AG08396 (cell line): ENCODE data around the gene SMARCD3.

Experiments
- DNase-seq: peaks from one replicate; pipeline ENCODE4 v3.0.0; 2012; ENCODE audit warnings: low spot score, mixed read lengths

Gene SMARCD3

DNA sequence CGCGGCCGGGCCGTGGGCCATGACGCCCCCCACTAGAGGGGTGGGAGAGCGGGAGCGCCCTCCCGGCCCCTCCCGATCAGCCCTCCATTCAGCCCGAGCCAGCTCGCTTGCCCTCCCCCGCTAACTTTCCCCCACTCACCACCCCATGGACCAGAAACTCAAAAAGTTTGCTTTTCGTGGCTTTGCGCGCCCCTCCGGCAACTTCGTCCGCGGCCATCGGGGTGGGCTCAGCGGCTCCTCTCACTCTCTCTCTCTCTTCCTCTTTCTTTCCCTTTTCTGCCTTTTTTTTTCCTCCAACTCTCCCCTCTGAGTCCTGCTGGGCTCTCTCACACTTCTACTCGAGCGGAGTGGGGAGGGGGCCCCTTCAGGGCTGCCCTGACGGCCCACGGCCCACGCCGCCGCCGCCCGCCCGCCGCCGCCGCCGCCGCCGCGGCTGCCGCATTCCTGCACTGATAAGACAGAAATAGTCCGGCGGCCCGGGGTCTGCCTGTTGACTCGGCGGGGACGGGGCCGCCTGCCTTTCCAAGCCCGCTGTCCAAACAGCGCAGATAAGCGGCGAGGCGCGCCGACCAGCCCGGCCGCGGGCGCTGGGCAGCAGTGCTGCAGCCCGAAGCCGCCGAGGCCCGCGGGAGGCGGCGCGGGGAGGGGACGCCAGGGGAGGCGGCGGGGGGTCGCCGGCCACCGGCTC is at the start of gene SMARCD3:
SMARCD3 (minus strand) TSS at position 349 of the 688 bp plus-strand sequence; CDS start at position 217, 132 bp downstream.
- DNase-seq: peak; percentile 77

DNA sequence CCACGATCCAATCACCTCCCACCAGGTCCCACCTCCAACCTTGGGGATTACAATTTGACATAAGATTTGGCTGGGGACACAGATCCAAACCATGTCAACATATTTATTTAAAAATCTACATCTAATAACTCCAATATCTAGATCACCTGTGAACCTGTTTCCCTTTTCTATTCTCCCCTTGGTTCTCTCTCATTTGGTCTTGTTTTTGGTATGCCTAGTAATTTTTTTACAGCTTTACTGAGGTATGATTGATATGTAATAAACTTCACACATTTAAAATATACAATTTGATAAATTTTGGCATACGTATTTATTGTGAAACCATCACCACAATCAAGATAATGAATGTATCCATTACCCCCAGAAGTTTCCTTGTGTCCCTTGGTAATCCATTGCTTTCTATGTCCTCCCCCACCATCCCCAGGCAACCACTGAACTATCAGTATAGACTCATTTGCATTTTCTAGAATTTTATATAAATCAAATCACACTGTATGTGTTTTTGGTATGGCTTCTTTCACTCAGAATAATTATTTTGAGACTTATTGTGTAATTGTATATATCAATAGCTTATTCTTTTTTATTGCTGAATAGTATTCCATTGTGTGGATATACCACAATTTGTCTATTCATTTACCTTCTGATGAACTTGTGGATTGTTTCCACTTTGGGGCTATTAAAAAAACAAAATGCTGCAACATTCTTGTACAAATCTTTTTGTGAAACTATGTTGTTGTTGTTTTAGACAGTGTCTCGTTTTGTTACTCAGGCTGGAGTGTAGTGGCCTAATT is 47.9 kb upstream of the SMARCD3 start:
- DNase-seq: no peak

DNA sequence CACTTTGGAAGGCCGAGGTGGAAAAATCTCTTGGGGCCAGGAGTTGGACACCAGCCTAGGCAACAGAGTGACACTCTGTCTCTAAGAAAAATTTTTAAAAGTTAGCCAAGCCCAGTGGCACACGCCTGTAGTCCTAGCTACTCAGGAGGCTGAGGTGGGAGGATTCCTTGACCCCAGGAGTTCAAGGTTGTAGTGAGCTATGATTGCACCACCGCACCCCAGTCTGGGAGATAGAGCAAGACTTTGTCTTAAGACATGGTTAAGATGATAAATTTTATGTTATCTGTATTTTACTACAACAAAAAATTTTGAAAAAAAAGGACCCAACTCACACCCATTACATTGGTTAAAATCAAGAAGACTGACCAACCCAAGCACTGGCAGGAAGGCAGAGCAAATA is 44.4 kb upstream of the SMARCD3 start:
- no peak for DNase-seq

DNA sequence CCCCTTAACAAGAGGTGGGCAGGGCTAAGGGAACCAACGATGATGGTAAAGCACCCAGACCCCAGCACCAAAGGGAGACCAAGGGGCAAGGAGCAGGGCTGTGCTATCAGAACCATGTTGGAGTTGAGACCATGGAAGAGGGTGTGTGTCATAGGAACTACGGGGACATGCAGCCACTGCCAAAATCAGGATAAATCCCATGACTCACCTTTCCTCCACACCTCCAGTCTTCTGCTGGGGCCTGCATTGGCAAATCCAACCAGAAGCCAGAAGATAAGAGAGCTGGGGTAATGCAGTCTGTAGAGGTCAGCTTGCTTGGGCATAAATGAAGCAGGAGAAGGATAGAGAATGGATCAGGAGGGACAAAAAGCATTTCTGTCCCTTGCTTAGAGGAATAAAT is 42.7 kb upstream of the SMARCD3 start:
- no peak for DNase-seq

DNA sequence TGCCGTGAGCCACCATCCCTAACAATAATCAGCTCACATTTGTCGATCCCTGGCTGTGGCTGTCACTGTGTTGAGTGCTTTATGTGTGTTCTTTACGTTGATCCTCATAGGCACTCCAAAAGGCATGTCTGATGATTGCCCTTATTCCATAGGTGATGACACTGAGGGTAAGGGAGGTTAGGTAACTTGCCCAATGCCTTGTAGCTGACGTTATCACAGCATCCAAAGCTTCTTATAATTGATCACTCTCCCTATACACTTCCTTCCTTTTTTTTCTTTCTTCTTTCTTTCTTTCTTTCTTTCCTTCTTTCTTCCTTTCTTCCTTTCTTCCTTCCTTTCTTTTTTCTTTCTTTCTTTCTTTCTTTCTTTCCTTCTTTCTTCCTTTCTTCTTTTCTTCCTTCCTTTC is 41.9 kb upstream of the SMARCD3 start:
- DNase-seq: no peak

DNA sequence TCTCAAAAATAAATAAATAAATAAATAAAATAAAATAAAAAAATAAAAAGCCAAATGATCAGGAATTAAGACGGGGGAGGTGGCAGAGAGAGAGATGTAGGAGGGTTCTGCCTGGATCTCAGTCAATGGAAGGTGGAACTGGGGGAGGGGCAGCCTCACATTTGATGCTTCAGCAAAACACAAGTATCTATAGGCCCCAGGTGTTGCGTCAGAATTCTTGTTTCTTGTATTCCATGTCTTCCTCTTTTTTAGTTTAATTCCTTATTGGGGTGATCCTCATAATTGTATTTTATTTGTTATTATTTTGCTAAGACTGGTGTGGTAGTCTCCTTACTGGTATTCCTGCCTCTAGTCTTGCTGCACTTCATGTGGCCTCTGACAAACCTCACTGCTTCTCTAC is 41.4 kb upstream of the SMARCD3 start:
- DNase-seq: no peak

DNA sequence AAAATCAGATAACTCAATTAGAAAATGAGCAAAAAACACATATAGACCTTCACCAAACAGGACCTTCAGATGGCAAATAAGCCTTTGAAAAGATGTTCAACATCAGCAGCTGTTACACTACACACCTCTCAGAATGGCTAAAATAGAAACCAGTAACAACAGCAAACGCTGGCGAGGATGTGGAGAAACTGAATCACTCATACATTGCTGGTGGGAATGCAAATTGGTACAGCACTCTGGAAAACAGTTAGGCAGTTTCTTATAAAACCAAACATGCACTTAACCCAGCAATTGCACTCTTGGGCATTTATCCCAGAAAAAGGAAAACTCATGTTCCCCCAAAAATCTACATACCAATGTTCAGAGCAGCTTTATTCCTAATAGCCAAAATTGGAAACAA is 37.7 kb upstream of the SMARCD3 start:
- DNase-seq: no peak

DNA sequence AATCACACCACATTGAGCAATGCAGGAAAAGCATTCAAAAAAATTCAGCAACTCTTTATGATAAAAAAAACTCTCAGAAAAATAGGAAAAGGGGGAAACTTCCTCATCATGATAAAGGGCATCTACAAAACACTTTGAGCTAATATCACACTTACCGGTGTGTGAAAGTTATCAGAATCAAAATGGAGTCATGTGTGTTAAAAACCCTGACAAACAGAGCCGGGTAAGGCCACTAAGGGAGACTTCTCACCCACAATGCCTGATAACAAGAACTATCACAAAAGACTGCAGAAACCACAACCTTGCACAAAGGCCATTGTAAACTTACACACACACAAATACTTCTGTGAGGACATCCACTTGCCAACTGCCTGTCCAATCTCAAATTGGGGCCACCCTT is 34.8 kb upstream of the SMARCD3 start:
- DNase-seq: no peak

DNA sequence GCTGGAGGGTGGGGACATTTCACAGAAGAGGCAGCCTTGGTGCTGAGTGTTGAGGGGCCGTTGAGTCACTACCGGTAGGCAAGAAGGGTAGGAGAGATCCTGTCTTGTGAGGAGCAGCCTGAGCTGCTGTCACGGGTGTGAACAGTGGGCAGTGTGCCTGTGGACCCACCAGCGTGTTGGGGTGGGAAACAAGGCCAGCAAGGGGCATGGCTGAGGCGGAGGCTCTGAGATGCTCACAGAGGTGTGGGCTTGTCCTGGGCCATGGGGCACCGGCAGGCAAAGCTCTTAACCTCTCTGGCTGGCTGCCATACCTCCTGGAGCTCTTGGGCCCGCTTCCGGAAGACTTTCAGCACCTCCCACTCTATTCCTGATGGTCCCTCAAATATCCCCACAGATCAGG is 33.6 kb upstream of the SMARCD3 start:
- DNase-seq: no peak

DNA sequence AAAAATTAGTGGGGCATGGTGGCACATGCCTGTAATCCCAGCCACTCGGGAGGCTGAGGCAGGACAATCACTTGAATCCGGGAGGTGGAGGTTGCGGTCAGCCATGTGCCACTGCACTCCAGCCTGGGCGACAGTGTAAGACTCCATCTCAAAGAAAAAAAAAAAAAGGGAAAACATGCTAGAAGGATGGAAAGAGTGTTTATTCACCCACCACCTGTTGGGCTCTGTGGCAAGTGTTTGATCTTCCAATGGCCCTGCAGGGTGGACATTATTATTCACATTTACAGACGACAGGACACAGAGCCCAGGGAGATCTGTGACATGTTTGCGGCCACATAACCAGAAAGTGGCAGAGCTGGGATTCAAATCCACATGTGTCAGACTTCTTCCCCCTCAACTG is 33.2 kb upstream of the SMARCD3 start:
- DNase-seq: no peak

DNA sequence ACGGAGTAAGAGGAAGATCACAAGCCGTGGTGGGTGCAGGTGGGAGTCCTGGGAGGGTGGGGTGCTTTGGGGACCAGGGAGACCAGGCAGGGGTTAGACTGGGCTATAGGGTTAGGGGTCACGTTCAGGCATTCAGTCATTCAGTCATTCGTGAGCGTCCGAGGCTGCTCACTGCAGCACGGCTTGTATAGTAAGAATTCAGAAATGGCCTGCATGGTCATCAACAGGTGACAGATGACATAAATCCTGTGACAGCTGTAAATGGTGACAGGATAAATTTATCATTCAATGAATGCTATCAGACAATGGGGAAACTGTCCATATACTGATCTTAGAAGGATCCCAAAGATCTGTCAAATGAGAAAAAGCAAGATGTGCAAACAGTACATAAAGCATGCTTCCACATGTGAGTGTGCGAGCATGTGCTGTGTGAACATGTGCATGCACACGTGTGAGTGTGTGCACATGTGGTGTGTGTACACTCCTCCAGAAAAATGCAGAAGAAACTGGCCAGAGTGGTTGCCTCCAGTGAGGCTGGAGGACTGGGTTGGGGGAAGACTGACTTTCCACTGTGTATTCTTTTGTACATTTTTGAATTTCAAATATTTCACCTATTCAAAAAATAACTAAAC is 32.0 kb upstream of the SMARCD3 start:
- no peak for DNase-seq

DNA sequence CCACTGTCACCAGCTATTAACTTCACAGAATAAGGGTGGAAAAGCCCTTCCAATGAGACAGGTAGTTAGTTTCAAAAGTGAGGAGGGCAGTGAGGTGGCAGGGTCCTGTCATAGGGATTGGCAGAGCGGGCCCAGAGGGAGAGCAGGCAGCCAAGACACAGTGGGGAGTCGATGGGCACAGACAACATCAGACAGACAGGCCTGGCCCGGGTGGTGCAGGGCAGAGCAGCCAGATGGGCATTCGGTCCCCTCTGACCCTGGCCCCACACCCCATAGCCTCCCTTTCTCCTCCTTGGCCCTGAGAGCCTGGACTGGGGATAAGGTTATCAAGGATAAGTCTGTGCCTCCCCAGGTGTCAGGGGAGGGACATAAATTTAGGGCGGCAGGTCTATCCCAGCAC is 31.4 kb upstream of the SMARCD3 start:
- no peak for DNase-seq

DNA sequence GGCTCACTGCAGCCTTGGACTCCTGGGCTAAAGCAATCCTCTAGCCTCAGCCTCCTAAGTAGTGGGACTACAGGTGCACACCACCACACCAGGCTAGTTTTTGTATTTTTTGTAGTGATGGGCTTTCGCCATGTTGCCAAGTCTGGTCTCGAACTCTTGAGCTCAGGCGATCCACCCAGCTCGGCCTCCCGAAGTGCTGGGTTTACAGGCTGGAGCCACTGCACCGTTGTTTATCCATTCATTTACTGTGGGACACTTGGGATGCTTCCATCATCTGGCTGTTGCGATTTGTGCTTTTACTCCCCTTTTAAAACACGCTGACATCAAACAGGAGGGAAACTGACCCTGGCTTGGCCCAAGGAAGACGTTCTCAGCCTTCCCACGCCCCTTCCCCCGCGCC is 30.5 kb upstream of the SMARCD3 start:
- no peak for DNase-seq

DNA sequence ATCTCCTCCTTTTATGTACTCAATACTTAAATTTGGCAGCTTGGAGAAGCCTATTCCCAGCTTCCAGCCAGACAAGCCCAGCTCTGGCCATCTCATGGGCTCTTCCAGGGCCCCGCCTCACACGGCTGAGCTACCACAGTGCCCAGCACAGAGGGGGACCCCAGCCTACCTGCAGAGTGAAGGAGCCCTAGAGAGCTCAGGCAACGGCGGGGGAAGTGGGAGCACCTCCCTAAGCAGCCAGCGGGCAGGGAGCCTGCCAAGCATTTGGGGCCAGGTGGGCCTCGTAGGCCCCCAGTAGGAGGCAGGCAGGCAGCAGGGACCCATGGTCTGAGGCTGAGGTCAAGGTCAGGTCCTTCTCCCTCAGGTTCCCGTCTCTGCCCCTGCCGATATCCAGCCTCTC is 29.1 kb upstream of the SMARCD3 start:
- DNase-seq: no peak

DNA sequence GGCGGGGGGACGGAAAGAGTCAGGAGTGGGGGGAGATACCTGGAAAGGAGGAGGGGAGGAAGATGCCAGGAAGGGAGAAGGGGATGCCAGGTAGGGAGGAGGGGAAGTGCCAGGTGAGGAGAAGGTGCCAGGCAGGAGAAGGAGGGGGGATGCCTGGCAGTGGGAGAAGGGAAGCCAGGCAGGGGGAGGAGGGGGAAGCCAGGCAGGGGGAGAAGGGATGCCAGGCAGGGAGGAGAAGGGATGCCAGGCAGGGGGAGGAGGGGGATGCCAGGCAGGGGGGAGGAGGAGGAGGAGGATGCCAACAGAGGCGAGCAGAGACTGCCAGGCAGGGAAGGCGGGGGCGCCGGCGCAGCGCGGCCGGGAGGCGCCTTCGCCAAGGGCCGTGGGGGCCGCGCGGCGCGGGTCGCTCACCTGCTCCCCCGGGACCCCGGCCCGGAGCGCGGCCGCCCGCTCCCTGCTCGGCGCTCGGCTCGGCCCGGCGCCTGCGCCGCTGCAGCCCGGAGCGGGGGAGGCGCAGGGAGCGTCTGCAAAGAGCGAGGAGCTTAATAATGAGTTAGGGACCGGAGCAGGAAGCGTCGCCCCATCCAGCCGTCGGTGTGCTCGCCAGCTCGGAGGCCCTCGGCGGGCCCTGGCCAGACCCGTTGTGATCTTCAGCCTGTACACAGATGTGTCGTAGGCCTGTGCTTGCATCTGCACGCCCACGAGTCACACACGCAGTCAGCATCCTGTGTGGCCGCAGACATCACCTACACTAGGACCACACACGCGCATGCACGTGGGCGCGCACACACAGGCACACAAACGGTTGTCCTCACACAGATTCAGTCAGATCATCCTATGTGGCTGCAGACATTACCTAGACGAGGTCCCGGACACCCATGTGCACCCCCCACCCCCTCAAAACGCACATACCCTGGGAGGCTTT is 28.4 kb upstream of the SMARCD3 start:
- peak; percentile 86 for DNase-seq

DNA sequence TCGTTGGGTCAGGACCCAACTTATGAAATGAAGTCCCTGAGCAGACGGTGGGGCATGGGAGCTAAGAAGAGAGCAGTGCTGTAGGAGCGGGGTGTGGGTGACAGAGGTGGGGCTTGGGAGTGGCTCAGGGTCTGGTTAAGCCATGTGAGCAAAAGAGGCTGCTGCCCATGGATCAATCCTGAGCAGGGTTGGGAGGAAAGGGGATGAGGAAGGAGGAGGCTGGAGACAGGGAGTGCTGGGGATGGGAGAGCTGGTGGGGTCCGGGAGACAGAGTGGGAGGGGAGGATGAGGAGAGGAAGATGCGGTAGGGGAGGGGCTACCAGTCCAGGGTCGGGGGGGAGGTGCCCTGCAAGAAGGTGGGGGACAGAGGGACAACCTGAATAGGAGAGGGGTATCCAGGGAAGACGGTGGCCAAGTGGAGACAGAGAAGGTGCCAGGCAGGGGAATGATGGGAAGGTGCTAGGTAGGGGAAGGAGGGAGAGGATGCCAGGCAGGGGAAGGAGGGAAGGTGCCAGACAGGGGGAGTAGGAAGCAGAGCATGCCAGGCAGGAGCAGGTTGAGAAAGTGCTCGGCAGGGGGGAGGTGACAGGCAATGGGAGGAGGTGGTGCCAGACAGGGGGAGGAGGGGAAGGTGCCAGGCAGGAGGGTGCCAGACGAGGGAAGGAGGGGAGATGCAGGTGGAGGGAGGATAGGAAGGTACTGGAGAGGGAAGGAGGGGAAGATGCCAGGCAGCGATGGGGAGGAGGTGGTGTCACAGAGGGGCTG is 27.5 kb upstream of the SMARCD3 start:
- no peak for DNase-seq

DNA sequence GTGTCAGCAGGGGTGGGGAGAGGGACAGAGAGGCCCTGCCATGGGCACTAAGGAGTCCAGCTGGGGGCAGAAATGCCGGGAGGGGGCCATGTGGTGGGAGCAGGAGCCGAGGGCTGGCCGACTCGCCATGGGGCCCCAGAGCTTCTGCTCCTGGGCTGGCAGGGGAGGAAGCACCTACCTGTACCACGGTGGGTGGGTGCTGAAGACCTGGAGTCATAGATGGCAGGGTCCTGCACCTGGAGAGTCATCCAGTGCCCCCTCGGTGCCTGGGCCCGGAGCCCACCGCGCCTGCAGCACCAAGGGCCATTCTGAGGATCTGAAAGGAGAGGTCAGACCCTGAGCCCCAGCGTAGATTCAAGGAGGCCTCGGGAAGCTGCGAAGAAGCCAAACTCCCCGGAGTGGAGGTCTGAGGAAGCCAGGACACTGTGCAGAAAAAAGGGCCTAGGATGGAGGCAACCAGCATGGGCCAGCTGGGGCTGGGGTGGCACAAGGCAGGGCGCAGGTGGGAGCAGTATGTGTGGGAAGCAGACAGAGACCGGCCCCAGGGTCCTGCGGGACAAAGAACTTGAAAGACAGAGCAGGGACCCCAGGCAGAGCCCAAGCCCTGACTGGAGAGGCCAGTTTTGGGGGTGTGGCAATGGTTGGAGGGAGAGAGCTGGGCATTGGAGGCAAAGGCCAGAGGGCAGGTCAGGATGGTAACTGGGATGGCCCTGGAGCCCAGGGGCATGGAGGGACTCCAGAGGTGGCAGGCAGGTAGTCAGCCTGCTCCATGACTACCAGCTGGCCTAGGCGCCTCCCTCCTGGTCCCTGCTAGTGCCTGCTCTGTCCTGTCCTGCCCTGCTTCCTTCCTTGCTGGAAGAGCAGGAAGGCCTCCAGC is 26.7 kb upstream of the SMARCD3 start:
- DNase-seq: no peak

DNA sequence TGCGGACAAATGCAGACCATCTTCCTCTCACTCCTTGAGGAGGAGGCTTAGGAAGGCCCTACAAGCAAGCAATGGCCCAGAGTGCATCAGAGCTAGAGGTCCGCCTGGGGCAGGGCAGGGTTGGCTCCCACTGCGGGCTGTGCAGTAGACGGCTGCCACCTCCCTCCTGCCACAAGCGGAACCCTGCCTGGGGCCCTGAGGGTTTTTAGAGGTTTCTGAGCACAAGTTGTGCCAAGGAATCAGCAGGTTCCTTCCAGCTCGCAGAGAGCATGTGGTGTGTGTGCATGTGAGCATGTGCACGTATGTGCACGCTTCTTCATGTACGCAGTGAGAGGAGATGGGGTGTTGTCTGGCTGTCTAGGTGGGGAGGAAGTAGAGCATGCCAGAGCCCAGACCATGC is 25.9 kb upstream of the SMARCD3 start:
- no peak for DNase-seq

DNA sequence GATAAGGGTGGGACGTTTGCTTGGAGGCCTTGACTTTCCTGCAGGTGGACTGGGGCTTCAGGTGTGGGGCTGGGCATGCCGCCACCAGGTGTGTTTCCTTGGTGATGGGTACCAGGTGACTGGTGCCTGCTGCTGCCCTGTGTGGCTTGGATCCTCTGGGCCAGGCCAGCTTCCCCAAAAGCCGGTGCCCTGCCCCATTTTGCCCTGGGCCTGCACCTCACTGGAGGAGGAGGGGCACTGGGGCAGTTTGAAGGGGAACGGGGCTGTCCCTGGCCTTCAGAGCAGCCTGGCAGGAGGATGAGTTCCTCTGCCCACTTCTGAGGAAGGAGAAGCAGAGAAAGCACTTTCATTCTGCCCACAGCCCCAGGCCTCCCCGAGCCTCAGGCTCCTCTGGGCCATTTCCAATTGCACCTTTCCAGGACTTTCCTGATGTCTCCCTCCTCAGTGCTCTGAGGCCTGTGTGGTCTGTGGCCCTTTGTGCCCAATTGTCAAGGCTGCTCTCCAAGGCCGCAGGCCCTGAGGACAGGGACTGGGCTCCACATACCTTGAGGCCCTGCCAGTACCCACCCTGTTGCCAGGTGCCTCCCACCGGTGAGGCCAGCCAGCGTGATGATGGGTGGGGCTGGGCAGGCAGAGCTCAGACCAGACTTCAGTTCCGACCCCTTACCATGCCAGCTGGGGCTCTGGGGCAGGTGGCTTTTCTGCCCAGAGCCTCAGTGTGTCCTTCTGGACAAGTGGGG is 25.3 kb upstream of the SMARCD3 start:
- no peak for DNase-seq

DNA sequence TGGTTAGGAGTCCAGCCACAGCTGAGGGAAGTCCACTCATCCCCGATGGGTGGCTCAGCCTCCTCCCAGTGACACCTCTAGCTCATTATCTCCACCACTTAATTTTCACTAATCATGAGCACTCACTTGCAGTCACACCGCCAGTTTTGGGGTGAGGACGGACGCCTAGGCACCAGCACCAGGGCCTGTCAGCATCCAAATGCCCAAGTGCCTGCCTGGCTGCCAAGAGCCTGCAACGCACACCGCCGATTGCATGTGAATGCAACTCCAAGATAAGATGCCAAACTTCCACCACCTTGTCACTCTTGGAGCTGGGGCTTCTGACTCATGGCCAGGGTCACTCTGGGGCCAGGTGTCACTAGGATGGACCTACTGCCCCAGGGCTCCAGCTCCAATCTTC is 24.4 kb upstream of the SMARCD3 start:
- DNase-seq: no peak
